Liver (tissue), 3 donors: ENCODE measurements around the gene CELA2A.

Experiments
- CTCF ChIP-seq: fragments of 150-350 bp; IDR thresholded peaks from 2 replicates; pipeline ENCODE4 v1.5.1; 2017; ENCODE audit warnings: improper control_type of control experiment, low read depth, low read length; ENCODE audit not compliant: missing input control
- GABPA ChIP-seq, 2 donors: IDR thresholded peaks in 1 of 2; conservative IDR thresholded peaks in 1 of 2; 2 replicates each; pipeline ENCODE4 v1.6.1; 2016; ENCODE audit warnings: antibody characterized with exemption in 2 of 2, mild to moderate bottlenecking in 1 of 2, moderate library complexity in 1 of 2
- RAD21 ChIP-seq, 2 donors: IDR thresholded peaks; 2 replicates each; pipeline ENCODE4 v1.6.1; 2016; ENCODE audit warnings: antibody characterized with exemption in 2 of 2, mild to moderate bottlenecking in 2 of 2
- REST ChIP-seq: IDR thresholded peaks from 2 replicates; pipeline ENCODE4 v1.6.1; 2016; ENCODE audit warnings: antibody characterized with exemption, mild to moderate bottlenecking
- donor health status: healthy.
- donor health status: healthy.

GRCh38 chr1:15451014-15451722 lies 5.4 kb upstream of the CELA2A start:
- no peak for TF ChIP-seq GABPA (IDR thresholded peaks at IDR 0.05 in 1 of 2, conservative IDR thresholded peaks at IDR 0.05 in 1 of 2)
- TF ChIP-seq RAD21 (IDR thresholded peaks at IDR 0.05): no peak
- no peak for TF ChIP-seq CTCF
- no peak for TF ChIP-seq REST
